HEK293 (cell line): ENCODE measurements around the gene SMURF1.

Experiments
- CTCF ChIA-PET: fragments of 350-600 bp; formaldehyde crosslinking; extraction: SDS; loops from one replicate; lab custom pipeline; 2021; ENCODE audit warnings: antibody characterized with exemption; lab: Yijun Ruan, JAX
- POLR2A ChIA-PET: fragments of 300-600 bp; formaldehyde crosslinking; extraction: SDS; loops from one replicate; lab custom pipeline; 2020; ENCODE audit warnings: antibody characterized with exemption, inconsistent platforms; lab: Yijun Ruan, JAX
- H3K27ac ChIP-seq: fragments of 200-500 bp; sonication (Bioruptor generic); 2 replicates; pipeline ENCODE4 v1.5.1; 2014; ENCODE audit warnings: low read depth, low read length, control low read depth, inconsistent platforms; ENCODE audit errors: extremely low read depth
- H3K36me3 ChIP-seq, 2 experiments: fragments of 200-500 bp in 1 of 2; sonication (Bioruptor generic) in 1 of 2; 1 replicate in 1 of 2; 2 replicates in 1 of 2; pipeline ENCODE4 v1.5.1; 2014 to 2017; ENCODE audit warnings: inconsistent platforms in 2 of 2, low read length in 2 of 2; ENCODE audit not compliant: control insufficient read depth in 2 of 2, insufficient read depth in 1 of 2
- H3K4me1 ChIP-seq: fragments of 200-500 bp; sonication (Bioruptor generic); 2 replicates; pipeline ENCODE4 v1.5.1; 2014; ENCODE audit warnings: mild to moderate bottlenecking, low read length, inconsistent platforms; ENCODE audit not compliant: control insufficient read depth, insufficient read depth
- H3K4me3 ChIP-seq: 2 replicates; pipeline ENCODE4 v1.5.1; 2011; ENCODE audit warnings: low read depth, mild to moderate bottlenecking, control low read depth, low read length, moderate library complexity
- H3K9me3 ChIP-seq: fragments of 200-500 bp; sonication (Bioruptor generic); 2 replicates; pipeline ENCODE4 v1.5.1; 2014; ENCODE audit warnings: low read depth, low read length, inconsistent platforms; ENCODE audit not compliant: control insufficient read depth, insufficient read depth
- BCL11A ChIP-seq: fragments of 450-650 bp; formaldehyde crosslinking; IDR thresholded peaks from 2 replicates; pipeline ENCODE4 v1.5.1; 2016; ENCODE audit warnings: low read depth, missing biosample characterization, missing genetic modification characterization
- BCL11B ChIP-seq: fragments of 450-650 bp; formaldehyde crosslinking; IDR thresholded peaks from 2 replicates; pipeline ENCODE4 v1.5.1; 2016; ENCODE audit warnings: low read depth, missing biosample characterization, missing genetic modification characterization
- EGR2 ChIP-seq: fragments of 450-650 bp; formaldehyde crosslinking; IDR thresholded peaks from 2 replicates; pipeline ENCODE4 v1.5.1; 2016; ENCODE audit warnings: low read depth, missing biosample characterization, missing genetic modification characterization
- KLF8 ChIP-seq: fragments of 450-650 bp; formaldehyde crosslinking; IDR thresholded peaks from 2 replicates; pipeline ENCODE4 v1.5.1; 2016; ENCODE audit warnings: missing biosample characterization, missing genetic modification characterization
- MZF1 ChIP-seq: fragments of 450-650 bp; formaldehyde crosslinking; IDR thresholded peaks from 2 replicates; pipeline ENCODE4 v1.5.1; 2017; ENCODE audit warnings: missing biosample characterization, missing genetic modification characterization, borderline replicate concordance
- YY1 ChIP-seq: fragments of 450-650 bp; formaldehyde crosslinking; IDR thresholded peaks from 2 replicates; pipeline ENCODE4 v1.5.1; 2018; ENCODE audit warnings: missing biosample characterization, missing genetic modification characterization
- ZBTB17 ChIP-seq: fragments of 450-650 bp; formaldehyde crosslinking; IDR thresholded peaks from 2 replicates; pipeline ENCODE4 v1.5.1; 2016; ENCODE audit warnings: missing biosample characterization, missing genetic modification characterization
- ZBTB8A ChIP-seq: fragments of 450-650 bp; formaldehyde crosslinking; IDR thresholded peaks from 2 replicates; pipeline ENCODE4 v1.5.1; 2016; ENCODE audit warnings: missing biosample characterization, missing genetic modification characterization
- ZNF155 ChIP-seq: fragments of 450-650 bp; formaldehyde crosslinking; IDR thresholded peaks from 2 replicates; pipeline ENCODE4 v1.5.1; 2016; ENCODE audit warnings: missing biosample characterization, missing genetic modification characterization
- ZNF302 ChIP-seq: fragments of 450-650 bp; formaldehyde crosslinking; IDR thresholded peaks from 2 replicates; pipeline ENCODE4 v1.5.1; 2016; ENCODE audit warnings: missing biosample characterization, missing genetic modification characterization, low read depth
- ZNF391 ChIP-seq: fragments of 450-650 bp; formaldehyde crosslinking; IDR thresholded peaks from 2 replicates; pipeline ENCODE4 v1.5.1; 2016; ENCODE audit warnings: low read depth, missing biosample characterization, missing genetic modification characterization, borderline replicate concordance
- ZNF473 ChIP-seq: fragments of 450-650 bp; formaldehyde crosslinking; IDR thresholded peaks from 2 replicates; pipeline ENCODE4 v1.5.1; 2017; ENCODE audit warnings: missing biosample characterization, missing genetic modification characterization
- ZNF548 ChIP-seq: fragments of 450-650 bp; formaldehyde crosslinking; IDR thresholded peaks from 2 replicates; pipeline ENCODE4 v1.5.1; 2016; ENCODE audit warnings: missing biosample characterization, missing genetic modification characterization
- ZNF580 ChIP-seq: fragments of 450-650 bp; formaldehyde crosslinking; IDR thresholded peaks from 2 replicates; pipeline ENCODE4 v1.5.1; 2016; ENCODE audit warnings: missing biosample characterization, missing genetic modification characterization
- ZNF623 ChIP-seq: fragments of 450-650 bp; formaldehyde crosslinking; IDR thresholded peaks from 2 replicates; pipeline ENCODE4 v1.5.1; 2016; ENCODE audit warnings: missing biosample characterization, missing genetic modification characterization
- ZNF654 ChIP-seq: fragments of 450-650 bp; formaldehyde crosslinking; IDR thresholded peaks from 2 replicates; pipeline ENCODE4 v1.5.1; 2016; ENCODE audit warnings: low read depth, missing biosample characterization, missing genetic modification characterization
- ZNF843 ChIP-seq: fragments of 450-650 bp; formaldehyde crosslinking; IDR thresholded peaks from 2 replicates; pipeline ENCODE4 v1.5.1; 2016; ENCODE audit warnings: missing biosample characterization, missing genetic modification characterization
- TF ChIP-seq, protein P1 (sequence below): fragments of 450-650 bp; formaldehyde crosslinking; IDR thresholded peaks from 2 replicates; pipeline ENCODE4 v1.5.1; 2016; ENCODE audit warnings: missing biosample characterization, missing genetic modification characterization
- TF ChIP-seq, protein P2 (sequence below): fragments of 450-650 bp; formaldehyde crosslinking; IDR thresholded peaks from 2 replicates; pipeline ENCODE4 v1.5.1; 2016; ENCODE audit warnings: missing biosample characterization, missing genetic modification characterization
- TF ChIP-seq, protein P3 (sequence below): fragments of 450-650 bp; IDR thresholded peaks from 2 replicates; pipeline ENCODE4 v1.5.1; 2018; ENCODE audit warnings: missing biosample characterization, mild to moderate bottlenecking, missing genetic modification characterization
- TF ChIP-seq, protein P4 (sequence below): fragments of 450-650 bp; formaldehyde crosslinking; IDR thresholded peaks from 2 replicates; pipeline ENCODE4; 2016; ENCODE audit warnings: missing biosample characterization, missing genetic modification characterization
- TF ChIP-seq, protein P5 (sequence below): fragments of 450-650 bp; formaldehyde crosslinking; IDR thresholded peaks from 2 replicates; pipeline ENCODE4 v1.5.1; 2016; ENCODE audit warnings: missing biosample characterization, missing genetic modification characterization
- TF ChIP-seq, protein P6 (sequence below): fragments of 450-650 bp; formaldehyde crosslinking; IDR thresholded peaks from 2 replicates; pipeline ENCODE4 v1.5.1; 2016; ENCODE audit warnings: missing biosample characterization, missing genetic modification characterization
- TF ChIP-seq, protein P7 (sequence below): fragments of 450-650 bp; formaldehyde crosslinking; IDR thresholded peaks from 2 replicates; pipeline ENCODE4 v1.5.1; 2016; ENCODE audit warnings: missing biosample characterization, missing genetic modification characterization

SMURF1 gene

GRCh38 chr7:99030457-99030856 lies 113.5 kb downstream of the SMURF1 start:
- peaks cover 16 to 75% of the 10 kb centered on the region in 2 experiments; a peak in 2 of 3 replicates for H3K36me3 ChIP-seq
- H3K4me3 ChIP-seq, result no peak overlapping the region
- H3K27ac ChIP-seq, result no peak overlapping the region
- POLR2A ChIA-PET, result no interaction called here
- no peak for TF ChIP-seq MZF1 (tag by site-specific recombination)
- no peak for TF ChIP-seq ZNF623 (tag by site-specific recombination)
- TF ChIP-seq ZBTB8A, result no peak
- TF ChIP-seq ZNF391 (tag by site-specific recombination), result no peak
- TF ChIP-seq, protein P1, sequence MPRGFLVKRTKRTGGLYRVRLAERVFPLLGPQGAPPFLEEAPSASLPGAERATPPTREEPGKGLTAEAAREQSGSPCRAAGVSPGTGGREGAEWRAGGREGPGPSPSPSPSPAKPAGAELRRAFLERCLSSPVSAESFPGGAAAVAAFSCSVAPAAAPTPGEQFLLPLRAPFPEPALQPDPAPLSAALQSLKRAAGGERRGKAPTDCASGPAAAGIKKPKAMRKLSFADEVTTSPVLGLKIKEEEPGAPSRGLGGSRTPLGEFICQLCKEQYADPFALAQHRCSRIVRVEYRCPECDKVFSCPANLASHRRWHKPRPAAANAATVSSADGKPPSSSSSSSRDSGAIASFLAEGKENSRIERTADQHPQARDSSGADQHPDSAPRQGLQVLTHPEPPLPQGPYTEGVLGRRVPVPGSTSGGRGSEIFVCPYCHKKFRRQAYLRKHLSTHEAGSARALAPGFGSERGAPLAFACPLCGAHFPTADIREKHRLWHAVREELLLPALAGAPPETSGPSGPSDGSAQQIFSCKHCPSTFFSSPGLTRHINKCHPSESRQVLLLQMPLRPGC (tag by site-specific recombination), result no peak
- no peak for TF ChIP-seq ZNF654 (tag by site-specific recombination)
- no peak for TF ChIP-seq EGR2 (tag by site-specific recombination)
- TF ChIP-seq, protein P2, sequence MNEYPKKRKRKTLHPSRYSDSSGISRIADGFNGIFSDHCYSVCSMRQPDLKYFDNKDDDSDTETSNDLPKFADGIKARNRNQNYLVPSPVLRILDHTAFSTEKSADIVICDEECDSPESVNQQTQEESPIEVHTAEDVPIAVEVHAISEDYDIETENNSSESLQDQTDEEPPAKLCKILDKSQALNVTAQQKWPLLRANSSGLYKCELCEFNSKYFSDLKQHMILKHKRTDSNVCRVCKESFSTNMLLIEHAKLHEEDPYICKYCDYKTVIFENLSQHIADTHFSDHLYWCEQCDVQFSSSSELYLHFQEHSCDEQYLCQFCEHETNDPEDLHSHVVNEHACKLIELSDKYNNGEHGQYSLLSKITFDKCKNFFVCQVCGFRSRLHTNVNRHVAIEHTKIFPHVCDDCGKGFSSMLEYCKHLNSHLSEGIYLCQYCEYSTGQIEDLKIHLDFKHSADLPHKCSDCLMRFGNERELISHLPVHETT (tag by site-specific recombination), result no peak
- TF ChIP-seq ZNF473 (tag by site-specific recombination), result no peak
- TF ChIP-seq BCL11A, result no peak
- TF ChIP-seq, protein P3, sequence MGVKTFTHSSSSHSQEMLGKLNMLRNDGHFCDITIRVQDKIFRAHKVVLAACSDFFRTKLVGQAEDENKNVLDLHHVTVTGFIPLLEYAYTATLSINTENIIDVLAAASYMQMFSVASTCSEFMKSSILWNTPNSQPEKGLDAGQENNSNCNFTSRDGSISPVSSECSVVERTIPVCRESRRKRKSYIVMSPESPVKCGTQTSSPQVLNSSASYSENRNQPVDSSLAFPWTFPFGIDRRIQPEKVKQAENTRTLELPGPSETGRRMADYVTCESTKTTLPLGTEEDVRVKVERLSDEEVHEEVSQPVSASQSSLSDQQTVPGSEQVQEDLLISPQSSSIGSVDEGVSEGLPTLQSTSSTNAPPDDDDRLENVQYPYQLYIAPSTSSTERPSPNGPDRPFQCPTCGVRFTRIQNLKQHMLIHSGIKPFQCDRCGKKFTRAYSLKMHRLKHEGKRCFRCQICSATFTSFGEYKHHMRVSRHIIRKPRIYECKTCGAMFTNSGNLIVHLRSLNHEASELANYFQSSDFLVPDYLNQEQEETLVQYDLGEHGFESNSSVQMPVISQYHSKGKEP, result no peak
- TF ChIP-seq ZBTB17 (tag by site-specific recombination), result no peak
- no peak for TF ChIP-seq ZNF302 (tag by site-specific recombination)
- TF ChIP-seq, protein P4, sequence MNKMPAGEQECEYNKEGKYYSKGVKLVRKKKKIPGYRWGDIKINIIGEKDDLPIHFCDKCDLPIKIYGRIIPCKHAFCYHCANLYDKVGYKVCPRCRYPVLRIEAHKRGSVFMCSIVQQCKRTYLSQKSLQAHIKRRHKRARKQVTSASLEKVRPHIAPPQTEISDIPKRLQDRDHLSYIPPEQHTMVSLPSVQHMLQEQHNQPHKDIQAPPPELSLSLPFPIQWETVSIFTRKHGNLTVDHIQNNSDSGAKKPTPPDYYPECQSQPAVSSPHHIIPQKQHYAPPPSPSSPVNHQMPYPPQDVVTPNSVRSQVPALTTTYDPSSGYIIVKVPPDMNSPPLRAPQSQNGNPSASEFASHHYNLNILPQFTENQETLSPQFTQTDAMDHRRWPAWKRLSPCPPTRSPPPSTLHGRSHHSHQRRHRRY (tag by site-specific recombination), result no peak
- no peak for TF ChIP-seq YY1 (tag by site-specific recombination)
- no peak for TF ChIP-seq BCL11B (tag by site-specific recombination)
- no peaks in the 10 kb centered on the region for H3K9me3 ChIP-seq
- H3K4me1 ChIP-seq, result no peaks in the 10 kb centered on the region
- CTCF ChIA-PET, result interaction anchor here (0.8 to 0.9 kb wide), 2 partner anchors 158 to 278 kb away, joined by 3 read pairs; no protein-coding TSS in a partner anchor

GRCh38 chr7:99029466-99030435 lies 114.2 kb downstream of the SMURF1 start:
- ChIA-PET POLR2A (no interaction called here), CTCF (interaction anchor here (0.9 to 1.0 kb wide), 2 partner anchors 157 to 283 kb away, joined by 3 read pairs; no protein-coding TSS in a partner anchor)
- H3K4me3 ChIP-seq, result no peak overlapping the region
- H3K27ac ChIP-seq, result no peak overlapping the region
- no peaks in the 10 kb centered on the region for H3K4me1 ChIP-seq
- peaks cover 16 to 68% of the 10 kb centered on the region in 2 experiments; a peak in 2 of 3 replicates for H3K36me3 ChIP-seq
- H3K9me3 ChIP-seq, result no peaks in the 10 kb centered on the region
- TF ChIP-seq, protein P5, sequence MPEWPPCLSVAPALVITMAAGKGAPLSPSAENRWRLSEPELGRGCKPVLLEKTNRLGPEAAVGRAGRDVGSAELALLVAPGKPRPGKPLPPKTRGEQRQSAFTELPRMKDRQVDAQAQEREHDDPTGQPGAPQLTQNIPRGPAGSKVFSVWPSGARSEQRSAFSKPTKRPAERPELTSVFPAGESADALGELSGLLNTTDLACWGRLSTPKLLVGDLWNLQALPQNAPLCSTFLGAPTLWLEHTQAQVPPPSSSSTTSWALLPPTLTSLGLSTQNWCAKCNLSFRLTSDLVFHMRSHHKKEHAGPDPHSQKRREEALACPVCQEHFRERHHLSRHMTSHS (tag by site-specific recombination), result no peak
- TF ChIP-seq, protein P6, sequence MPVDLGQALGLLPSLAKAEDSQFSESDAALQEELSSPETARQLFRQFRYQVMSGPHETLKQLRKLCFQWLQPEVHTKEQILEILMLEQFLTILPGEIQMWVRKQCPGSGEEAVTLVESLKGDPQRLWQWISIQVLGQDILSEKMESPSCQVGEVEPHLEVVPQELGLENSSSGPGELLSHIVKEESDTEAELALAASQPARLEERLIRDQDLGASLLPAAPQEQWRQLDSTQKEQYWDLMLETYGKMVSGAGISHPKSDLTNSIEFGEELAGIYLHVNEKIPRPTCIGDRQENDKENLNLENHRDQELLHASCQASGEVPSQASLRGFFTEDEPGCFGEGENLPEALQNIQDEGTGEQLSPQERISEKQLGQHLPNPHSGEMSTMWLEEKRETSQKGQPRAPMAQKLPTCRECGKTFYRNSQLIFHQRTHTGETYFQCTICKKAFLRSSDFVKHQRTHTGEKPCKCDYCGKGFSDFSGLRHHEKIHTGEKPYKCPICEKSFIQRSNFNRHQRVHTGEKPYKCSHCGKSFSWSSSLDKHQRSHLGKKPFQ (tag by site-specific recombination), result no peak
- TF ChIP-seq ZNF548 (tag by site-specific recombination) (no peak), KLF8 (tag by site-specific recombination) (no peak), ZNF580 (tag by site-specific recombination) (no peak), ZNF155 (tag by site-specific recombination) (no peak), ZNF843 (tag by site-specific recombination) (no peak)
- TF ChIP-seq, protein P7, sequence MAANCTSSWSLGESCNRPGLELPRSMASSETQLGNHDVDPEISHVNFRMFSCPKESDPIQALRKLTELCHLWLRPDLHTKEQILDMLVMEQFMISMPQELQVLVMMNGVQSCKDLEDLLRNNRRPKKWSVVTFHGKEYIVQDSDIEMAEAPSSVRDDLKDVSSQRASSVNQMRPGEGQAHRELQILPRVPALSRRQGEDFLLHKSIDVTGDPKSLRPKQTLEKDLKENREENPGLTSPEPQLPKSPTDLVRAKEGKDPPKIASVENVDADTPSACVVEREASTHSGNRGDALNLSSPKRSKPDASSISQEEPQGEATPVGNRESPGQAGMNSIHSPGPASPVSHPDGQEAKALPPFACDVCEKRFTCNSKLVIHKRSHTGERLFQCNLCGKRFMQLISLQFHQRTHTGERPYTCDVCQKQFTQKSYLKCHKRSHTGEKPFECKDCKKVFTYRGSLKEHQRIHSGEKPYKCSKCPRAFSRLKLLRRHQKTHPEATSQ, result no peak
